Stimulated activated CD4-positive, alpha-beta T cell treated with anti-CD3 and anti-CD28 coated beads, Interleukin-1b, Interleukin-23, amount 100 ng/mL, for 48 hours (primary cell): ENCODE results near the gene FMNL2.
"Not testable (repeated sequence)": the region's sequence is repeated elsewhere in the genome, so short reads cannot be mapped to it uniquely, and the experiment has no call there.

ENCODE experiments used
- DNase-seq: peaks from one replicate; pipeline ENCODE4 v3.0.0-alpha.2; 2020

FMNL2 gene

DNA sequence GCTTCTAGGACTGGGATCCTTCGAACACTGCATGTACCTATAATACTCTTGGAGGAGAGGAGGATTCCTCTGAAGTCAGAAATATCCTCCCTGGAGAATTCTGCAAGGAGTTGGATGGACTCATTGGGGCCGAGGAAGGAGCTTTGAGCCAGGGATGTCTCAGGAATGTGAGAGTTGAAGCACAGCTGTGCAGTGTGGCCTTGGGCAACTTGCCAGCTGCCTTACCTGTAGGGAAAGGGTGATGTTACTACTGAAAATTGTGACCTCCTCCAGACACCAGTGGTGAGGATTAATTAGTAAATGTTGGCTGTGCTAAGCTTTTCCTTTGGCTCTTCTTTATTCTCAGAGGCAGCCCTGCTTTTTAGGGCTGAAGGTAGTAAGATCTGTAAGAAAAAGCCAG lies 41.4 kb downstream of the FMNL2 start:
- no peak for DNase-seq

DNA sequence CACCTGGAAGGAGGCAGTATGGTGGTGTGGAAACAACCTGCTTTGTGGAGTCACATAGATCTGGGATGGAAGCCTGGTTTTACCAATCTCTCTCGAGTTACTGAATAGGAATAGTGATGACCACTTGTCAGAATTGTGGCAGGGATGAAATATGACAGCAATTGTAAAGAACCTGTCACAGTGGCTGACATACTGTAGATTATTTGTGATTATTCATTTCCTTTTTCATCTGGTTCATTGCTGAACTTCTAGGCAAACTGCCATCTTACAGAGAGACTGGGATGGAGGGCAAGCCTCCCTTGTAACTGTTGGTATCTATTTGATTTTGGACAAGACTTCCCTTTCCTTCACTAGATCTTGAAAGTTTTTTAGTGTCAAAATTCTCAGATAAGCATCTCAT lies 42.0 kb downstream of the FMNL2 start:
- DNase-seq = no peak

DNA sequence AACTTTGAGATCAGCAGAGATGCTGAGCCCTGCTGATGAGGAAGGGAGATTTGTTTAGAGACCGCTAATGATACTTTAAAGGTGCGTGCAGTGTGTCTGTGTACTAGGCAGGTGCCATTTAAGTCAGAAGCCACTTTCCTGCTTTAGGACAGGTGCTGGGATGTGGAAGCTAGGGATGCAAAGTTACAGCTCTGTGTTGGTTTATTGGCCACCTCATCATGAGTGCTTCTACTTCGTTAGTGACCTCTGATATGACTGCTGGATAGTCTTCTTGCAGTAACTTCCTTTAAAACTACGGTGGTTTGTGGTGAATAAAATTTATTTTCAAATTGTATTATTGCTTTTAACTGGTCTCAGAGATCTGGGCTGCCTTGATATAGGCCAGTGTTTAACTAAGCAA lies 44.1 kb downstream of the FMNL2 start:
- DNase-seq = no peak

DNA sequence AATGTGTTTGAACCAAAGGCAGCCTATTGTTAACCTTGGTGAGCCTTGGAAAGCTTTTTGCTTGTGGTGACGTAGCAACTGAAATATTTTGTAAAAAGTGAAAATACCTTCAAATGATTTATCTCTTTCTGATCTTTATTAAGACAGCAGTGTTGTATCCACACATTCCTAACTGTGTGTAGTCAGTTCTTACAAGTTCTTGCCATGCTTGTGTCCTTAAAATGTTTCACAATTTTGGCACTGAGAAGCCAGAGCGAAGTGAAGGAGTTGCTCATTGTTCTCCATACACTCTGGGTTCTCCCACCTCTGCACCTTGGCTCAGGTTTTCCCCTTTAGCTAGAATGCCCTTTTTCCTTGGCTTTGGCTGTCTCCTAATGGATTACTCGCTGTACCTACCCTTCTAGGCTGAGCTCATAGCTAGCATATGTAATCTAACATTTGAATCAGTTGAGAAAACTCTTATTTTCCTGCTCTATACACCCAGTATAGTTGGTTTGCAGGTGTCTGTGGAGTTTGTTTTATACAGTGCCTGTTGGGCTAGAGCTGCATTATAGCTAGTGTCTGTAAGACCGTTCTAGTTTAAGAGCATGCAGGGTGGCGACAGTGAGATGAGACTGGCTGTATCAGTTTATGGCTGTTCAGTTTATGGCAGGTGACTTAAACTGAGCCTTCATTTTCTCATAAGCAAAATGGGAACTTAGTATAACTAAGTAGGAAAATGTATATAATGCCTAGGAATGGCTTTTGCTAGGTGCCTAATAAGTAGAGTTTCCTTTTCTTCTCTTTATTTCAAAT lies 45.5 kb downstream of the FMNL2 start:
- no peak for DNase-seq

DNA sequence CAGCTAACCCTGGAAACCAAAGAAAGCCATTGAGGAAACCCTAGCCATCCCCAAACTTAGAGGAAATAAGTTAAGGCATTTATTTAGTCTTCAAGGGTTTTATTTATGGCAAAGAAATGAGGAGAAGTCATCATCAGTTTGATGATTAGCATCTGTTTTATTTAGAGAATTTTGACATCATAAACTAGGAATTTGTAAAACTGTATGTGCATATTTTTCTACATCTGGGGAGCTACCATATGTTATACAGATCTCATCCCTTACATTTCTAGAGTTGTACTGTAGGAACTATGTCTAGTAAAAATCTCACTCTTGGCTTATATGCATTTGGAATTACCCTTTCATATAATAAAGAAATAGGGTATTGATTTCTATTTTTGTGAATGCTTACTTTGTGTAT lies 48.7 kb downstream of the FMNL2 start:
- DNase-seq = no peak

DNA sequence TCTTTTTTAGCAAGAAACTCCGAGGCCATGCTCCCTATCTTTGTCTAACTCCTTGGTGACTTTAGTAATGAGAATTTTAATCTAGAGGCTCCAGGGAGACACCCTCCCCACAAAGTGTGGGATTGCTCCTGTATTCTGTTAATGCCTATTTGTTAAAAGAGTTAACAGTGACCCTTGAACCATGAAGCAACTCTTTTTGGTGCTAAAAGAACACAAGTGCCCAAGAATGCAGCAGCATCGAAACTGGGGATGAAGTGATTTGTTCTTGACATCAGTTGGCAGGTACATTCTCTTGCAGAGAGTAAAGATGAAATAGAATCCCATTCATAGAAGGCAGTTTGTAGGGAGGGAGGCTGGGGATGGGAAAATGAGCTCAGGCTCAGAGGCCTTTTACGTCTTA lies 50.0 kb downstream of the FMNL2 start:
- DNase-seq = no peak

DNA sequence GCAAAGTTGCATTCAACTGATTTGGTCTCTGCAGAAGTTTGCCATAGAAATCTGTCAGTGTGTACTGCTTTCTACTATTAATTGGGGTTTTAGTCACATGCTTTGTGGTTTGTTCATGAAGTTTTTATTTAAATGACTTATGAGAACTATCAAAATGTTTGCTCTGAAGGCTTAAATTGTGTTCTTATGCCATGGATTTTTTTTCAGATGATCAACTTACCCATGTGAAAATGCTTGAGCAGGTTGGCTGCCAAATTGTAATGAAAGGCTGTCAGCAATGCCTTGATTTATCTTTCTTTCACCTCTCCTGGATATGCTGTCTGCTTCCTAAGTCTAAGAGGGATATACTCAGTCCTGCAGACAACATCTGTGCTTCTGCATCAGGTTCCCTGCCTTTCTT lies 50.7 kb downstream of the FMNL2 start:
- DNase-seq = no peak

DNA sequence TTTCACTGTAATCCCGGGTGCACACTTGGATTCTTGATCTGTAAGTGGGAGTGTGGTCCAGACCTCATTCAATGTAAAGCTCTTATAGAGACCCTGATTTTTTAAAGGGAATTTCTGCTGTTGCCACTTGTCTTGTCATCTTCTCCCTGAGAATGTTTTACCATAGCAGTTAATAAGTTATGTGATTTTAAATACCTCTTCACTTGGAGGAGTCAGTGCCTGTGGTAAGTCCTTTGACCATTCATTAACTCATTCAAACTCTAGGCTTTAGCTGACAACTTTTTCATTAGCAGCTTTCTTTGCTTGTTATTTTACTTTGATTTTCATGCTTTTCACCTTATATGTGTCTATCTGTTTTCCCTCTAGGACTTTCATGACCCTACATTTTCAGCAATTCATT lies 51.3 kb downstream of the FMNL2 start:
- no peak for DNase-seq

DNA sequence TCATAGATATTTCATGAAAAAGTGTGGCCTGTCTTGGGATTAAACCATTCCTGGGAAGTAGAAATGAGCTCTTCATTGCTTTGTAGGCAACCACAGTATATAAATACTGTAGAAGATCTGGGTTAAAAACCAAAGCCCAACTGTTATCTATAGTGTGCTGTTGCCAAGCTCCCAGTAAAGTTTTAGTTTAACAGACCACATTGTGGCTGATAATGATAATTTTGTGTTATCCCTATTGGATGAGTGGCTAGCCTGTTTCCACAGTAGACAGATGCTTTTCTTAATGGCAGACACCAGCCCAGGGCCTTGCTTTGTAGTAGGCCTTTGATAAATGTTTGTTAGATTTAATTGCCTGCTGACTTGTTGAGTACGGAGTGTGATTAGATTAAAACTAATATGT lies 52.1 kb downstream of the FMNL2 start:
- DNase-seq = no peak

DNA sequence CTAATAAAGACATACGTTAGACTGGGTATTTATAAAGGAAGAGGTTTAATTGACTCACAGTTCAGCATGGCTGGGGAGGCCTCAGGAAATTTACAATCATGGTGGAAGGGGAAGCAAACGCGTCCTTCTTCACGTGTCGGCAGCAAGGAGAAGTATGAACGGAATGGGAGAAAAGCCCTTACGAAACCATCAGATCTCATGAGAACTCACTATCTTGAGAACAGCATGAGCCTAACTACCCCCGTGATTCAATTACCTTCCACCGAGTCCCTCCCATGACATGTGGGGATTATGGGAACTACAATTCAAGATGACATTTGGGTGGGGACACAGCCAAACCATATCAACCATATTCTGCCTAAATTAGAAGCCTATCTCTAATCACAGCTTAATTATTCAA lies 53.3 kb downstream of the FMNL2 start:
- not testable (repeated sequence) for DNase-seq

DNA sequence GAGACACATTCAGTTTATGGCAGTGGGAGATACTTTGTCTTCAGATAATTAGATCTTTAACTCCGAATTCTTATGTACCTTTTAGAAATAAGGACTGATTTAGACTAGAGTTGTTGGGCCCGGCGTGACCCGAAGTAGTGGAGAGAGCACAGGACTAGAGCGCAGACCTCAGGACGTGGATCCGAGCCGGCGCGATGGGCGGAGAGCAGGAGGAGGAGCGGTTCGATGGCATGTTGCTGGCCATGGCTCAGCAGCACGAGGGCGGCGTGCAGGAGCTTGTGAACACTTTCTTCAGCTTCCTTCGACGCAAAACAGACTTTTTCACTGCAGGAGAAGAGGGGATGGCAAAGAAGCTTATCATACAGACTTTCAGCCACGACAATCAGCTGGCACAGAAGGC lies 54.5 kb downstream of the FMNL2 start:
- no peak for DNase-seq

DNA sequence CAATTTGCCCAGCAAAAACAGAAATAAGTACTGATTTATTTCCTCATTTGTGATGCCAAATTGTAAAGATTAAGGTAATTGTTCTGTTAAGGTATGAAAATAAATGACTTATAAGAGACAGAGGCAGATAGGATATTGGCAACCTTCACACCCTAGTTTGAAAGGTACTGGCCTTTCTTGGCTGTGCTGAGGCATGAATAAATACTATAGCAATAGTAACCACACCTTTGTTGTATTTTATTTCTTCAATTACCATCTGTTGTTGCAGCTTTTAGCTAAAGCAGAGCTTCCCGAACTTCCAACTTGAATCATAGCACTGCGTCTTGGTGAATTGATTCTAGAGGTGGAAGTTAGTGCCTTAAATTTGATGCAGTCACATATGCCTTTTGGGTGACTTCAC lies 55.9 kb downstream of the FMNL2 start:
- no peak for DNase-seq

DNA sequence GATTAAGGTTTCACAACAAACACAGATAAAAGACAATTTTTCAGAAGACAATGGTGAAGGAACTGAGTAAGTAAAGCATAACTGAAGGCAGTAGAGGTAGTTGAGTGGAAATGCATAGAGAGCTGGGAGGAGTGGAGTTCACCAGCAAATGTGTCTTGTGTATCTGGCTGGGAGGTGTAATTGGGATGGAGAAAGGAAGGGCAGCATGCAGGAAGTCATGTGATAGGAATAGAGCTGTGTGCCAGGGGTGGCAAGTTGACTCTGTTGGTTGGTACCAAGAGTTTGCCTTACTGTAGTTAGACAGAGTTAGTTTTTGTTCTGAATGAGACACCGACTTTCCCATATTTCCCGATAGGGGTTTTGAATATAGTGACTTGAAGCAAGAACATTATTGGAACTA lies 56.3 kb downstream of the FMNL2 start:
- no peak for DNase-seq

DNA sequence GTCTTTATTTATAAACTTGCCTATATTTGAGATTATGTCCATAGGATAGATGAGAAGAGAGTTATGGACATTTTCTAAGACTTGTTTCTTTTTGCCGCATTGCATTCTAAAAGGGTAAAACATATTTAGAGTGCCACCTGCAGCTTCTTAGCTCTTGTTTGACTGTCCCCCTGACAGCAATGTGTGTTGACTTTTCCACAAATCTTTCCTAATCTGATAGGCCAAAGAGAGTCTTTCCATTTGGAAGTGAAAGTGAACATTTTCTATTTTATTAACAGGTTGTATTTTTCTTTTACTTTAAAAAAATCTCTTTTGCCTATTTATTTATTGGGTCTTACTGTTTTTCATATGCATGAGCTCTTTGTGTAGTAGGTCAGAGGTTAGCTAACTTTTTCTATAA lies 58.4 kb downstream of the FMNL2 start:
- no peak for DNase-seq

DNA sequence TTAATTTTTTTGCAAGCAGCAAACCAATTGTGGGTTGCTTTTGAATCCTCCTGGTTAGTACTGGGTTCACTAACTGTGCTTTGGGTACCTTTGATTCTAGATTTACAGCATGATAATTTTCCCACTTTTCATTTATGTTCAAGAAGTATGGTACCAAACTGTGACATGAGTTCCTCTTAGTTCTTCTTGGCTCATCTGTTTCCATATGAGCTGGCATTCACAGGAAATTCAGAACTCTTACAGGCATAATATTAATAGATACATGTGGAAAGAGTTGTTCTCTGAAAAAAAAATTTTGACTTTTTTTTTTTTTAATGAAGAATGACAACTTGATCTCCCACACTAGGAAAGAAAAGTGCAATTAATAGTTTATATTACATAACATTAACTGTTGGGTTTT lies 59.4 kb downstream of the FMNL2 start:
- DNase-seq = no peak

DNA sequence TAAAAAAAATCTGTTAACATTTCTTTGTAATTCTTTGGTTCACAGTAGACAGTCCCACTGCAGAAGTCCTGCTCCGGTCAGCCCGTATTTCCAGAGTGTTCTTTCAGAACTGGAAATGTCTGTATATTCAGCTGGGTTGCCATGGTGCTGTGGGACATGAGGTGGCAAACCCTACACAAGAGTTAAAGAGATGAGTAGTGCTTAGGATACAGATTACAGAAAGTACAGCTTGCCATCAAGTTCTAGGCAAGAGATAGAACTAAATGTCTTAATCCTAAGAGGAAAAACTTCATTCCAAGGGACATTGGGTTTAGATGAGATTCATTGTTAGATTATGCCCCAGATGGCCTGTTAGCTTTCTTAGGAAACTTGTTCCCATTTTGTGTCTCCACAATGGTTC lies 60.1 kb downstream of the FMNL2 start:
- DNase-seq = no peak

DNA sequence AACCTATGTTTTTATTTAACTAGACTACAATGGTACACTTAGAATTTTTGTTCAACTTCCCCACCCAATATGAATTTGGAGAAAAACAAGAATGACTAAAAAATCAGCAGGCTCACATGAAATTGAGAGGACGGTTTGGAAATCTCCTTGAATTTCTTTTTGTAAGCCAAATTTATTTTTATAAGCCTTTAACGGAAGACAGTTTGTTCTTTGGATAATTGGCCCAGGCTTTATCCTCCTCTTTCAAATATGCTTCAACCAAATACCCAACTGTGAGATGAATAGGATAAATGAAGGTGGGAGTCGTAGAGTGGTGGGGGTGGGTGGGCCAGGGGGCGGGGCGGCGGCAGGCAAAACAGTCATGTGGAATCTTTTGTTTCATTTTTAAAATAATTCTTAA lies 60.6 kb downstream of the FMNL2 start:
- DNase-seq = no peak

DNA sequence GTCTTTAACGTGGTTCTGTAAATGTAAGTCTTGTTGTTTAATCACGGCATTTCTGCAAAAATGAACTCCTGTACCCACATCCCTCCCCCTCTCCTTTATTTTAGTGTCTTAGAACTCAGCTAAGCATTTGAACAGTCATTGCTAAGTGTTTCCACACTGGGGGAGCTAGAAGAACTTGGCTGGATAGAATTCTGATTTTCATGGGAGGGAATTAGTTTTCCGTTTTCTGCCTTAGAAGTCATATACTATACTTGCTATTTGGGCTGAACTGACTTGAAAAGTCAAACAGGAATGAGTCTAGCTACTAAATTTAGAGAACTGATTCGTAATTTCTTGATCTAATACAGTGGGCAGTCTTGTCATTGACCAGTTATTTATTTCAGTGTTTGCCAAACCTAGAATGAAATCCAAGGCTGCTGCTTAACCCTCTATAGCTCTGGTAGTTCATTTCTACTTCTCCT lies 61.1 kb downstream of the FMNL2 start:
- no peak for DNase-seq

DNA sequence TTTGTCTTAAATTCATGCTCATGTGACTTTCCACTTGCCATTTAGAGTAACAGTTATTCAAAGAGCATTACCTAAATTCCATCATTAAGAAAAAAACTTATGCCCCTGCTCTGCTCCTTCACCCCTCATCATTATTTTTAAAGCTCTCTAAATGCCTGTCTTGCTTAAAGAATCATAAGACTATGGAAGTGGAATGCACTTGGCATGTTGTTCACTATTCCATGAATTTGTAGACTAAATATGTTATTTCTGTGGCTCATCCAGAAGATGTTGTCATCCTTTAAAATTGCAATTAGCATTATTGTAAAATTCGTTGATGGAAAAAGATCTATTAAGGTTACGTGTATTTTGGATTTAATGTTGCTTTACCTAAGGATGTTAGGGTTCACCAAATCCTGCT lies 61.8 kb downstream of the FMNL2 start:
- no peak for DNase-seq

DNA sequence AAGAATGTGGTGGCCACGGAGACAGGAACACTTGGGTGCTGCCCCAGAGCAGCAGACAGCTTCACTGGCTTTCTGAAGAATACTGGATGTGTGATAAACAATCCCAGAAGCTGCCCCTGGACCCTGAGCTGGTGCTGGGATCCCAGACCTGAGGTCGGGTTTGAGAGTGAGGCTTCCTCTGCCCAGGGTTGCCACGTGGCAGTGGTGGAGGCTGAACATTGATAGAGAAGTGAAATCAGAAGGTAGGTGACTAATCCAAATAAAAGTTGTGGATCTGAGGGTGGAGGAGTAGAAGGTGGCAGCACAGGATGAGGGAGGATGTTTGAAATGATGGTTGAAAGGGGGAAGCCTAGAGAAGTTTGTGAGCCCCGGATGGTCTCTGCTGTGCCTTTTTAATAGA lies 64.0 kb downstream of the FMNL2 start:
- DNase-seq = no peak

DNA sequence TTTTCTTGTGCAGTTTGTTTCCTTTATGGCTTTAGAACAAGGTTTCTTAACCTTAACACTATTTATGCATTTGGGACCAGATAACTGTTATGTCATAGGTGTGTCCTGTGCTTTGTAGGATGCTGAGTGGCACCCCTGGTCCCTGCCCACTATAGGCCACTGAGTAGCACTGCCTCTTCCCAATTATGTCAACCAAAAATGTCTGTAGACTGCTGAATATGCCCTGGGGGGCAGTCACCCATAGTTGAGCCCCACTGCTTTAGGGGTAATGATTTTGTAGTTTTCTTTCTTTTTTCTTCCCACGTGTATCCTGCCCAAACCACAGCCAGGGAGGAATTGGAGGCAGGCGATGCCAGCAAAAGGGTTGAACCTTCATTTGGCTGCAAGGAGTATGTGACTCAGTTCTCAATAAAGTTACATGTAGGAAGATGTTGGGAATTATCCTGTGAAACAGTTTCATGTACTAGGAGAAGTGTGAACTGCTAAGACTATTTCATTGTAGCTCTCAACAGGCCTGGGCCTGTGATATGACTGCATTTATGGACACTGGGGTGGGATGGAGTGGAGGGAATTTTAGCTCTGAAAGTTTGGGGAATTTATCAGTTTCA lies 65.7 kb downstream of the FMNL2 start:
- no peak for DNase-seq

DNA sequence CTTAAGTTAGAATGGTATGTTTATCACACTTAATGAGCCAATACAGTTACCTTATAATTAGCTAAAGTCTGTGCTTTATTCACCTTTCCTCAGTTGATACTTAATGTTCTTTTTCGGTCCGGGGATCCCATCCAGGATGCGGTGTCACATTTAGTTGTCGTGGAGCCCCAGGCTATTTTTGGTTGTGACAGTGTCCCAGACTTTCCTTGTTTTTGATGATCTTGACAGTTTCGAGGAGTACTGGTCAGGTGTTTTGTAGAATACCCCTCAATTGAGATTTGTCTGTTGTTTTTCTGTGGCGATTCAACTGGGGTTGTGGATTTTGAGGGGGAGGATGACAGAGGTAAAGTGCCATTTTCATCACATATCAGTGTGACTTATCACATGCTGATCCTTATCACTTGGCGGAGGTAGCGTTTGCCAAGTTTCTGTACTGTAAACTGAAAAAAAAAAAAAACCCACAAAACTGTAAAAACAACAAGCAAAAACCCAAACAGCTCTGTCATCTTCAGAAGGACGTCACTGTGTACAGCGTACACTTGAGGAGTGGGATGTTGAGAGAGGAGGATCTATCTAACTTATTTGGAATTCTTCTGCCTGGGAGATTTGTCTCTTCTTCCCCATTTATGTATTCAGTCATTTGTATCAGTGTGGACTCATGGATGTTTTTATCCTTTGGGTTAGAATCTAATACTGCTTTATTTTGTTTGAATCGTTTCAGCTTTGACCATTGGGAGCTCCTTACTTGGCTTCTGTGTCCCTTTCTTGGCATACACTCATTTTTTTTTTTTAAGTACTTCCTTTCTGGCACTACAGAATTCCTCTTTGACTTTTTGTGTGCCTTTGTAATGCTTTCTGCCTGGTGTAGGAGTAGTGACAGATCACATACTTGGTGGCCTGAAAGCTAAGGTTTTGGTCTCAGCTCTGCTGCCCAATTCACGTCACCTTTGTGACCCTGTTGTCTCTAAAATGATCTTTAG lies 68.1 kb downstream of the FMNL2 start:
- DNase-seq = no peak

DNA sequence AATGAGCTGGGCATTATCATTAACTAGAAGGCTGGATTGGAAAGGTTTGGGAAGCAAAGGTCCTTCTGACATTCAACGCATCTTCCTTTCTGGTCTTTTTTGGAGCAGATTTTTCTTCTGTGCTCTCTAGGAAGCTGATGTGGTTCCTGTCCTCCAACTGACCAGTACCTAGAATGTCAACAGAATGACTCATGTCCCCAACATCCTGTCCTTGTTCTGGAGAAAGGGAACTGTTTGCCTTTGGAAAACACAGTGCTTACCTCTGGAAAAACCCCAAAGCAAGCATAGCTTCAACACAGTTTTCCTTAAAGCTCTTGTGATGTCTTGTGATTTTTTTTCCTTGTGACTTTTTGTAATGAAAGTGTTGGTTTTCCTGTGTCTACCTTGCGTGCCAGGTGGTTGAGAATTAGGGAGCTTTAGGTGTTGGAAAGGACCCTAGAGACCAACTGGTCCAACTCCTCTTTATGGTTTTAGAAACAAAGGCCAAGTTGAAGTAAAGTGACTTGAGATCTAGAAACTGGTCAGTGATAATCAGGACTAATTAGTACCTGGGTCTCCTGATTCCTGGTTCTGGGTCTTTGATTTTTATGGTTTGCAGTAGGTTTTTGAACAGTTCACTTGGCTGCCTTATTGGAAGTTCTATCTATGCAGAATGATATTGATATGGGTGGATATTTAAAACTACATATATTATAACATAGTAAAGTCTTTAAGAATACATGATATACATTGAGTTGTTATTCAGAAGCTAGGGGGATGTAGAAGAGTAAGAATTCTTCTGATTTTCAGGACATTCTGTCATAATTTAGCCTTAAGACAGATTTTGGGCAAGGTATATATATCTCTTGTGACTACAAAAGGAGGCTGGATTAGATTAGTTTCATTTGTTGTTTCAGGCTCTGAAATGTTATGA lies 70.5 kb downstream of the FMNL2 start:
- DNase-seq = no peak
